GM21447 (cell line): ENCODE measurements around the gene STK17A.
"Not testable (repeated sequence)": the region's sequence is repeated elsewhere in the genome, so short reads cannot be mapped to it uniquely, and the experiment has no call there.

Experiments used
- ATAC-seq: cut with Tn5 transposase; IDR thresholded peaks from one replicate; pipeline ENCODE4 v1.9.1; 2021; ENCODE audit not compliant: unreplicated experiment

STK17A gene

GRCh38 chr7:43593010-43593409, 10.1 kb downstream of the STK17A start:
- ATAC-seq, result no peak

GRCh38 chr7:43594020-43594419, 11.1 kb downstream of the STK17A start:
- ATAC-seq, result no peak

GRCh38 chr7:43596426-43596825, 13.5 kb downstream of the STK17A start:
- not testable (repeated sequence) for ATAC-seq

GRCh38 chr7:43600056-43600455, 17.1 kb downstream of the STK17A start:
- no peak for ATAC-seq

GRCh38 chr7:43602256-43602655, 19.3 kb downstream of the STK17A start:
- no peak for ATAC-seq

GRCh38 chr7:43604251-43604650, 21.3 kb downstream of the STK17A start:
- ATAC-seq, result no peak

GRCh38 chr7:43609097-43609496, 26.2 kb downstream of the STK17A start:
- ATAC-seq, result no peak

GRCh38 chr7:43612128-43612527, 29.2 kb downstream of the STK17A start:
- no peak for ATAC-seq

- ATAC-seq, result peak; percentile 71
Observed at GRCh38 chr7:43612599-43613589, 30.0 kb downstream of the STK17A start.

- ATAC-seq, result no peak
Observed at GRCh38 chr7:43615558-43616145, 32.7 kb downstream of the STK17A start.

GRCh38 chr7:43616977-43617376, 34.1 kb downstream of the STK17A start:
- ATAC-seq, result no peak

GRCh38 chr7:43618073-43618472, 35.2 kb downstream of the STK17A start:
- ATAC-seq, result no peak

GRCh38 chr7:43619213-43620012, 36.5 kb downstream of the STK17A start:
- ATAC-seq, result no peak

GRCh38 chr7:43621729-43622448, 39.0 kb downstream of the STK17A start:
- no peak for ATAC-seq

- no peak for ATAC-seq
Observed at GRCh38 chr7:43624156-43624555, 41.2 kb downstream of the STK17A start.

- ATAC-seq, result peak; percentile 52
Observed at GRCh38 chr7:43625453-43625852, 42.5 kb downstream of the STK17A start.

- ATAC-seq, result no peak
Observed at GRCh38 chr7:43625980-43626379, 43.1 kb downstream of the STK17A start.

- ATAC-seq, result no peak
Observed at GRCh38 chr7:43626695-43627094, 43.8 kb downstream of the STK17A start.

- ATAC-seq, result not testable (repeated sequence)
Observed at GRCh38 chr7:43627798-43628197, 44.9 kb downstream of the STK17A start.

- ATAC-seq, result no peak
Observed at GRCh38 chr7:43628431-43628830, 45.5 kb downstream of the STK17A start.

- no peak for ATAC-seq
Observed at GRCh38 chr7:43629857-43630256, 46.9 kb downstream of the STK17A start.
